IPS-11a (cell line): ENCODE measurements around the gene SIRT6.
"Not testable (repeated sequence)": the region's sequence is repeated elsewhere in the genome, so short reads cannot be mapped to it uniquely, and the experiment has no call there.

Source experiments
- H3K4me3 ChIP-seq: one replicate; pipeline ENCODE4 v1.5.1; 2013; ENCODE audit warnings: low read depth, low read length, control low read depth

SIRT6 gene

DNA sequence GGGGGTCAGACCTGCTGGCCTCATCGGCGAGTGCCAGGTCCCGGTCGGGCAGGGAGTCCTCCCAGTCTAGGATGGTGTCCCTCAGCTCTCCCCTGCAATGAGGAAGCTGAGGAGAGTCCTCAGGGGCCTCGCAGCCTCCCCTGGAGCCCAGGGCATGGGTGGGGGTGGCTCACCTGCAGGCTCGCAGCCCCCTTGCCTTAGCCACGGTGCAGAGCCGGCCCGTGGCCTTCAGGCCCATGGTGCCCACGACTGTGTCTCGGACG, 6.8 kb downstream of the SIRT6 start:
- H3K4me3 ChIP-seq: no peak overlapping the region

DNA sequence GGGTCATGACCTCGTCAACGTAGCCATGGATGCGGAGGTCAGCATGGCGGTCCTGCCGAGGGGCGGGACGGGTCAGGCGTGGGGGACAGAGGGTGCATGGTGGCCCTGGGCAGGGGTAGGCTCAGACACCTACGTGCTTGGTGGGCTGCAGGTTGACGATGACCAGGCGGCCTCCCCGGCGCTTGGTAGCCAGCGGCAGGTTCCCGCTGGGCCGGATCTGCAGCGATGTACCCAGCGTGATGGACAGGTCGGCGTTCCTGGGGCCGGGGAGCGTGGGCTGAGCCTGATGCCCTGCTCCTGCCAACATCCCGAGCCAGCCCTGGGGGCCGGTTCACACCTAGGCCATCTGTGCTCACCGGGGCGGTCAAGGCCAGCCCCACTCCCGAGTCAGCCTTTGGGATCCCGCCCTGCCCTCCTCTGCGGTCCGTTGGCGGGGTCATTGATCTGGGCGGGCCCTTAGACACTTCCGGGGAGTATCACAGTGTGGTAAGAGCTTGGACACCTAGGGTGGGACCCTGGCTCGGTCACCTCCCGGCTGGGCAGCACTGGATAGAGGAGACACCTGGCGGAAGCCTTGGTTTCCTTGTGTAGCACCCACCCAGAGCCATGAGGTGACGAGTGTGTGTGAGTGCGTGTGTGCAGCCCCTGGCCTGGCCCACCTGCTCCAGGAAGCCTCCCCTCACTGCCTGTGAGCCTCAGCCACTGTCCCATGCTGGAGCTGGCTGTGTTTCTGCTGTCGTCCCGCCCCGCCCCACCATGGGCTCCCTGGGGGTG, 7.3 kb downstream of the SIRT6 start:
- no peak overlapping the region for H3K4me3 ChIP-seq

DNA sequence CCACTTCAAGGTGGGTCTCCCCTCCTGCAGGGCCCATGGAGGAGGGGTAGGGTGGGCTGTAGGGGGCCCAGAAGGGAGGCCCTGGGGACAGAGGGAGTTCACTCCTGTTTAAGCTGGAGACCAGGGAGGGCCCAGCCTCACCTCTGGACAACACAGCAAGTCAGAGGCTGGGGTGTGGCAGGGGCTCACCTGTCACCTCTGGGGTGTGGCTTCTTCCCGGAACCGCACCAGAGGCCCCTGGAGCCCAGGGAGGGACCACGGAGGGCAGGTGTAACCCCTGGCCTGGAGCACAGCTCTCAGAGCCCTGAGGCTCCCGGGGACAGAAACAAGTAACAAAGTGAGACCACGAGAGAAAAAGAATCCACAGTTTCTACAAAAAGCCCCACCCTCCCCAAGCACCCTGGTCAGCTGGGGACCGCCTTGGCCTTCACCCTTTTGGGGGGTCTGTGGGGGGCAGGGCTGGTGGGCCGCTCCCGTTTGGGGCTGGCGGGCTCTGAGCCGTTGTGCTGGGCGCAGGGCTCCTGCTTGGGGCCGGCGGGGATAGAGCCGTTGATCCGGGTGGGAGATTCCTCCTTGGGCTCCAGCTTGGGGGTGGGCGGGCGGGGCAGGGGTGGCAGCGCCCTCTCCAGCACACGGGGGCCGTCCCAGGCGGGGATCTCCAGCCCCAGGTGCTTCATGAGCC, 8.0 kb downstream of the SIRT6 start:
- H3K4me3 ChIP-seq: no peak overlapping the region

DNA sequence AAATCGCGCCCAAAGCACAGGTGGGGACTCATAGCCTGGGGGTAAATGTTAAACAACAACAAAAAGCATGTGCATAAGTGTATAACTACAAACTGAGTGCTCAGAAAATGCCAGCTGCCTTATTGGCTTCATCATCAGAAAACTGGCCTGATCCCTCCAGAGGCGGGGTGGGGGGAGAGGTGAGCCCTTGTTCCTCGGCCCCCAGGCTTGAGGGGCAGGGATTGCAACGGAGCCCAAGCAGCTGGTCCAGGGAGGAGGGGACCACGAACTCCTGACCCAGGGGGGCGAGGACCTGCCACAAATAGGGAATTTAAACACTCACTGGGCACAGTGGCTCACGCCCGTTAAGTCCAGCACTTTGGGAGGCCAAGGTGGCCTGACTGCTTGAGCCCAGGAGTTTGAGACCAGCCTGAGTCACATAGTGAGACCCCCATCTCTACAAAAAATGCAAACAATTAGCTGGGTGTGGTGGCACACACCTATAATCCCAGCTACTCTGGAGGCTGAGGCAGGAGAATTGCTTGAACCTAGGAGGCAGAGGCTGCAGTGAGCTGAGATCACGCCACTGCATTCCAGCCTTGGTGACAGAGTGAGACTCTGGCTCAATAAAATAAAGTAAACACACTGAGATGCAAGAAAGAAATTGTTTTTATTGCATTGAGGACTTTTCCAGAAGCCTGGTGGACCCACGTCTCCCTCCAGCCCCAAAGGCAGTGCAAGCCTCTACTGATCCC, 8.7 kb downstream of the SIRT6 start:
- no peak overlapping the region for H3K4me3 ChIP-seq

DNA sequence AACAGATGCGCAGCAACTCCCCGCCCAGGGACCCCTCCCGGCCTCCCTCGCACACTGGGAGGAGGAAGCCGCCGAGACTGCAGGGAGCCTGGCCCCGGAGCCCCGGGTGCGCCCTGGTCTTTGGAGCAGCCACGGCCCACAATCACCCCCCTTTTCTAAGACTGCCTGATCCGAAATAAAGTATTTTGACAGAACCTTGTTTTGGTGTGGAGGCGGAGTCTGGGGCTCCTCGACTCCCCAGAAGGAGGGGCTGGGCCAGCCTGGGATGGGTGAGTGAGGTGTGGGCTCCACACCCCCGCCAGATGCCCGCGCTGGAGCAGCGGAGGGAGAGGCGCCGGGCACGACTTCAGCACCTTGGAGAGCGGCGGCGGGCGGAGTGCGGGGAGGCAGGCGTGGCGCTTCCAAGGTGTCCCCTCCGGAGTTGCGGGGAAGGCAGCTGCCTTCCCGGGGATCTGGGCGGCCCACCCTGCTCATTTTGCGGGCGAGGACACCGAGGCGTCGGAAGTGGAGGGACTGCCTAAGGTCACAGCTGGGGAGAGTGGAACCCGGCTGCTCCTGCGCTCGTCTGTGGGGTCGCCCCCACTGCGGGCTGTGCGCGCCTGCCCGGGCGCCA, 9.4 kb downstream of the SIRT6 start:
- H3K4me3 ChIP-seq: no peak overlapping the region

DNA sequence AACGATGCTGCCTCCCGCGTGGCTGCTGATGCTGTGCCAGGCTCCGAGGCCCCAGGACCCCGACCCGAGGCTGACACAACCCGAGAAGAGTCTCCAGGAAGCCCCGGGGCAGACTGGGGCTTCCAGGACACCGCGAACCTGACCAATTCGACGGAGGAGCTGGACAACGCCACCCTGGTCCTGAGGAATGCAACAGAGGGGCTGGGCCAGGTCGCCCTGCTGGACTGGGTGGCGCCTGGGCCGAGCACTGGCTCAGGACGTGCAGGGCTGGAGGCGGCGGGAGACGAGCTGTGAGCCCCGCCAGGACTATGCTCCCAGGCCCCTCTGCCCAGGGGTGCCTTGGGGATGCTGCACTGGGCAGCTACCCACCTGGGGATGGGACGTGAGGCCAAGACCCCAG, 10.7 kb downstream of the SIRT6 start:
- no peak overlapping the region for H3K4me3 ChIP-seq

DNA sequence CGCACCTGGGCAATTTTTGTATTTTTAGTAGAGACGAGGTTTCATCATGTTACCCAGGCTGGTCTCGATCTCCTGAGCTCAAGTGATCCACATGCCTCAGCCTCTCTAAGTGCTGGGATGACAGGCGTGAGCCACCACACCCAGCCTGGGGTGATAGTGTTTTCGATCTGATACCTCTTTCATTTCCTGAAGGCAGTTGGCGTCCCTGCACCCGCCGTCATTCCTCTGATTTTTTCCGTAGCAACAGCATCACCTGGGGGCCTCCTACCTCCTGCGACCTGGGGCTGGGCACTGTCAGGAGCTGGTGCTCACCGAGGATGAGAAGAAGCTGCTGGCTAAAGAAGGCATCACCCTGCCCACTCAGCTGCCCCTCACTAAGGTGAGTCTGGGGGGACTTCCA, 18.1 kb downstream of the SIRT6 start:
- H3K4me3 ChIP-seq: no peak overlapping the region

DNA sequence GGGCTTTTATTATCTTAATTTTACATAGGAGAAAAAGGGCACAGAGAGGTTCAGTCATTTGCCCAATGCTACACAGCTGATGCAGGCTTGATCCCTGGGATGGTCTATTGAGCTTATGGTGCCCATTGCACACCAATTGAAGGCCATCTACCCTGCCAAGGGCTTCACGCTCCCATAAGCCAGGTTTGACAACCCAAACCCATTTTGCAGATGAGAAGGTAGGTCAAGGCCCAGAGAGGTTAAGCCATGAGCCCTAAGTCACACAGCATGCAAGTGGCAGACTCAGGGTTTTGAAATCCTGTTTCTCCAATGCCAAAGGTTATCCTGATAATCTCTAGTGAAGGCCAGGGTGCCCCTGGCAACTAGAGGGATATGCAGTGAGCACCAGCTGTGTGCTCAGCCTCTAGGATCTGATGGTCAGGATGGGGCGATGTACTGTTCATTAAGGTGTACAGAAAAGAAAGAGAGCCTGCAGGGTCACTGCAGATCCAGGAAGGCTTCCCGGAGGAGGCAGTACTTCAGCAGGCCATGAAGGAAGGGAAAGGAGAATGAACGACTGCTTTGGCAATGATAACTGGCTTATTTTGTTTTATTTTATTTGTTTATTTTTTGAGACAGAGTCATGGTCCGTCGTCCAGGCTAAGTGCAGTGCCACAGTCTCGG, 20.8 kb downstream of the SIRT6 start:
- no peak overlapping the region for H3K4me3 ChIP-seq

DNA sequence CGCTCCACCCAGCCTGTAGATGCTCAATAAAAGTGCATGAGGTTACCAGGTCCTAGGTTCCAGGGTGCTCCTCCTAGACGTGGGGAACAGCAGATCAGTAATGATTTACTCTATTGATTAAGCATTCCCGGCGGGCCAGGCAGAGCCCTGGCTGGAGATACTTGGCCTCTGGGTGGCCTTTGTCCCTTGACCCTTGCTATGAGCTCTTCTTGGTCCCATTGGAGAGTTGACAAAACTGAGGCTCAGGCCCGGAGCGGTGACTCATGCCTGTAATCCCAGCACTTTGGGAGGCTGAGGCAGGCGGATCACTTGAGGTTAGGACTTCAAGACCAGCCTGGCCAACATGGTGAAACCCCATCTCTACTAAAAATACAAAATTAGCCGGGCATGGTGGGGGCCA, 24.4 kb downstream of the SIRT6 start:
- H3K4me3 ChIP-seq: not testable (repeated sequence)

DNA sequence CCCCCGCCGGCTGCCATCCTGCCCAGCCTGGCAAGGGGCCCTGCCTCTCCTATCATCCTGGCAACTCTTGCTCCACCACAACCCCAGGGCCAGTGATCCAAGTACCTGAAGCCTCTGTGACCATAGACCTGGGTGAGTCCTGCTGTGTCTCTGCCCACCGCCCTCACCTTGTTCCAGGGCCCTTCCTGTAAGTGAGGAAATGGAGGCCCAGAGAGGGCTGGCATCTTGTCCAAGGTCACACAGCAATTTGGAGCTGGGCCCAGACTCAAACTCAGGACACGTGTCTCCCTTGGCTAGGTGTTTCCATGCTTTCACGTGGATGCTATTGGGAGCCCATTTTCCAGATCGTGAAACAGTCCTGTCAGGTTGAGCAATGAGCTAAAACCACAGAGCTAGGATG, 25.2 kb downstream of the SIRT6 start:
- H3K4me3 ChIP-seq: no peak overlapping the region

DNA sequence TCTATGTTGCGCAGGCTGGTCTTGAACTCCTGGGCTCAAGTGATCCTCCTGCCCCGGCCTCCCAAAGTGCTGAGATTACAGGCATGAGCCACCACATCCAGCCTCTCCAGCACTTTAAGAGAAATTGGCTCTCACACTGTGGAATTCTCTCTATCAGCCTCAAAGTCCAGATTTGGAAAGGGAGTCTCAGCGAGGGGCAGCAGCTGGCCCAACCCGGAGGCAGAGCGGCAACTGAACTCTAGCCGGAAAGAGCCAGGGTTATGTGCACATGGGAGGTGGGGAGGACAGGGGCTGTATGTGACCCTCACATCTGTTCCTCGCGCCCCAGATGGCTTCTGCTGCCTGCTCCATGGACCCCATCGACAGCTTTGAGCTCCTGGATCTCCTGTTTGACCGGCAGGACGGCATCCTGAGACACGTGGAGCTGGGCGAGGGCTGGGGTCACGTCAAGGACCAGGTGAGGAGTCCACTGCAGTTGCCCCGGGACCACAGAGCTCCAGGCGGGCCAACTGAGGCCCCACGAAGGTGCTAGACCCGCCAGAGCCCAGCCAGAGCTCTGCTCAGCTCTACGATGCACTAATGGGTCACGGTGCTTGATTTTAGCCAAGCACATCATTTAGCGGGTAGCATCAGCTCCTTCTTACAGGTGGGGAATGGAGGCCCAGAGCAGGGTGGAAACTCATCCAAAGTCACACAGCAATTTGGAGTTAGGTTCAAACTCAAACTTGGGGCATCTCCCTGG, 27.6 kb downstream of the SIRT6 start:
- H3K4me3 ChIP-seq: no peak overlapping the region

DNA sequence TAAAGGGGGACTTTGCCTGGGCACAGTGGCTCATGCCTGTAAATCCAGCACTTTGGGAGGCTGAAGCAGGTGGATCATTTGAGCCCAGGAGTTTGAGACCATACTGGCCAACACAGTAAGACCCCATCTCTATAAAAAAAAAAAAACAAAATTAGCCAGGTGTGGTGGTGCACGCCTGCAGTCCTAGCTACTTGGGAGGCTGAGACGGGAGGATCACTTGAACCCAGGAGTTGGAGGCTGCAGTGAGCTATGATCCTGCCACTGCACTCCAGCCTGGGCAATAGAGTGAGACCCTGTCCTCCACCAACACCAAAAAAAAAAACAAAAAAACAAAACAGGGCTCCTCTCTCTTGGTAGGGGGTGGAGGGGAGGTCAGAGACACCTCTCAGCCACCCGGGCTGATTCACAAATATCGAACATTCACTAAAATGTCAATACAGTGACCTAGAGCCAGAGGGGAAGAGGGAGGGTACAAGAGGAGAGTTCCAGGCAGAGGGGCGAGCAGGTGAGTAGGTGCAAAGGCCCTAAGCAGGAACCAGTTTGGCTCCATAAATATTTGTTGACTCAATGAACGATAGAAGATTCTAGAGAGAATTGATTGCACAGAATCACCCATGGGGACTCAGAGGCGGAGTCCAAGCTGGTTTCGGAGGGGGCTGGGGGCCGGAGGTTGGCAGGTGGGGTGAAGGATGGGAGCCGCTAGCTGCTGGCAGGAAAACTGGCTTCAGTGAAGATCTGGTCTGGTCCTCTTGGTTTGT, 29.9 kb downstream of the SIRT6 start:
- no peak overlapping the region for H3K4me3 ChIP-seq

DNA sequence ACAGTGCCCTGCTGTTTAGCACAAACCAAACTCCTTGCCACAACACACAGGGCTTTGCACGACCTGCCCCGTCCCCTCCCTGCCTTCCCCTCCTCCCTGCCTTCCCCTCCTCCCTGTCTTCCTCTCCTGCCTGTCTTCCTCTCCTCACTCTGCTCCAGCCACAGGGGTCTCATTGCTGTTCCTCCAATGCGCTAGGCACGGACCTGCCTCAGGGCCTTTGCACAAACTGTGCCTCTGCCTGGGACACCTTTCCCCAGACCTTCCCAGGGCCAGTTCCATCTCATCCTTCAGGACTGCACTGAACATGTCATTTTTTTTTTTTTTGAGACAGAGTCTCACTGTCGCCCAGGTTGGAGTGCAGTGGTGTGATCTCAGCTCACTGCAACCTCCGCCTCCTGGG, 30.7 kb downstream of the SIRT6 start:
- no peak overlapping the region for H3K4me3 ChIP-seq

DNA sequence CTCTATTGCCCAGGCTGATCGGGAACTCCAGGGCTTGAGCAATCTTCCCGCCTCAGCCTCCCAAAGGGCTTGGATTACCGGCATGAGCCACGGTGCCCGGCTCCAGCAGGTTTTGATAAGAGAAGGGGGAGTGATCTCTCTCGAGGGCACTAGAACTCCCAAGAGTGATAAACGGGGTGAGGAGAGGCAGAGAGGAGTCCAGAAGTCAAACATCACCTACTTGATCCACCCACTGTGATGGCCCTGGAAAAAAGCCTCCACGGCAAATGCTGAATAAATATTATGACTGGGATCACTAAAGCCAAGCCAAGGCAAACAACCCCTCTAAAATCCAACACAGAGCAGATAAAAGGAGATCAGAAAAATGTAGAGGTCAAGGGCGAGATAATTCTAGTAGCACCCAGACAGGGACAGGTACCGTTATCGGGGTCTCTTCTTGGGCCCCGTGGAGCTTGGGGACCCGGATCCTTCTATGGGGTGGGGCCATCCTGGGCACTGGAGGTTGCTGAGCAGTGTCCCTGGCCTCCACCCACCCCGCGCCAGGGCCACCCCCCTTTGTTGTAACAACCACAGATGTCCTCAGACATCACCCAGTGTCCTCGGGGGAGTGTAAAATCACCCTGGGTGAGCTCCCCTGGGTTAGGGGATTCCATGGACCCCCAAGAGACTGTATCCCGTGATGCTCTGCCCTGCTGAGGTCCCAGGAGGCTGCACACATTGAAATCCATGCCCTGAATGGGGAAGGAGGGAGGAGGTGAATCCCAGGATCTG, 32.7 kb downstream of the SIRT6 start:
- no peak overlapping the region for H3K4me3 ChIP-seq

DNA sequence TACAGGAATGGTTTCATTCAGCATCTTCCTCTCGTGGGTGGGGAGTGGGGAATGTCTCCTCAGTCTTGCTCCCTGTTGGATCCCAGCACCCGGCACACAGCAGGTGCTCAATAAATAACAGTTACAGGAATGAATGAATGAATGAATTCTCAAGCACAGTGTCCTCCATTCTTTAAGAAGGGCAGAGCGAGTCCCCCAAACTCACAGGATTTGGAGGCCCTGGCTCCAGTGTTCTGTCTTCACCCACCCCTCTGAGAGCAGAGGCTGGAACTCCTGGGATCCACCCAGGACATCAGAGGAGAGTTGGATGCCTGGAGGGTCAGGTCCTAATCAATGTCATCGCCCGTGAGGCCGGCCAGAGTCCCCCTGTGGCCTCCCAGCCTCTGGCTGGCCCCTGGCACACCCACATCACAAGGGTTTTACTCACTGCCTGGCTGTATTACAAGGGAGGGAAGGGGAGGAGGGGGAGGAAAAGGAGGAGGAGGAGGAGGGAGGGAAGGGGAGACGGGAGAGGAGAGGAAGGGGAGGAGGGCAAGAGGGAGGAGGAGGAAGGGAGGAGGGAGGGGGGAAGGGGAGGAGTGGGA, 37.6 kb downstream of the SIRT6 start:
- H3K4me3 ChIP-seq: no peak overlapping the region

DNA sequence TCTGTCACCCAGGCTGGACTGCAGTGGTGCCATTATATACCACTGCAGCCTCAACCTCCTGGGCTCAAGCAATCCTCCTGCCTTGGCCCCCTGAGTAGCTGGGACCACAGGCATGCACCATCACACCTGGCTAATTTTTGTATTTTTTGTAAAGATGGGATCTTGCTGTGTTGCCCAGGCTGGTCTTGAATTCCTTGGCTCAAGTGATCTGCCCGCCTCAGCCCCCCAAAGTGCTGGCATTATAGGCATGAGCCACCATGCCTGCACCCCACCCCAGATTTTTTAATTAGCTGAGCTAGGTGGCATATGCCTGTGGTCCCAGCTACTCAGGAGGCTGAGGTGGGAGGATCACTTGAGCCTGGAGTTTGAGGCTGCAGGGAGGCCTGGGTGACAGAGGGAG, 39.4 kb downstream of the SIRT6 start:
- not testable (repeated sequence) for H3K4me3 ChIP-seq

DNA sequence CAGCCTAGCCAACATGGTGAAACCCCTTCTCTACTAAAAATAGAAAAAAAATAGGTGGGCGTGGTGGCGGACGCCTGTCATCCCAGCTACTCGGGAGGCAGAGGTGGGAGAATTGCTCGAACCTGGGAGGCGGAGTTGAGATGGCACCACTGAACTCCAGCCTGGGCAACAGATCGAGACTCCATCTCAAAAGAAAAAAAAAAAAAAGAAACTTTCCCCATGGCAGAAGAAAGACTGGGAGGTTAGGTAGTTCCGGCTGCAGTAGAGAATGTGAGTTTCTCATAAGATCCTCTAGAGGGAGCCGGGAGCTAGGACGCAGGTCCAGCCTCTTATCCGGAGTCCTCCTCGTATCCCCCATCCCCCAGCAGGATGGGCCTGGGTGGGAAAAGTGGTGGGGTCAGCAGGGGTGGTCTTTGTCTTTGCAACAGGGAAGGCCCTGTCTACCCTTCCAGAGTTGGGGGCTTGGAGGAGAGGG, 42.1 kb downstream of the SIRT6 start:
- H3K4me3 ChIP-seq: no peak overlapping the region

DNA sequence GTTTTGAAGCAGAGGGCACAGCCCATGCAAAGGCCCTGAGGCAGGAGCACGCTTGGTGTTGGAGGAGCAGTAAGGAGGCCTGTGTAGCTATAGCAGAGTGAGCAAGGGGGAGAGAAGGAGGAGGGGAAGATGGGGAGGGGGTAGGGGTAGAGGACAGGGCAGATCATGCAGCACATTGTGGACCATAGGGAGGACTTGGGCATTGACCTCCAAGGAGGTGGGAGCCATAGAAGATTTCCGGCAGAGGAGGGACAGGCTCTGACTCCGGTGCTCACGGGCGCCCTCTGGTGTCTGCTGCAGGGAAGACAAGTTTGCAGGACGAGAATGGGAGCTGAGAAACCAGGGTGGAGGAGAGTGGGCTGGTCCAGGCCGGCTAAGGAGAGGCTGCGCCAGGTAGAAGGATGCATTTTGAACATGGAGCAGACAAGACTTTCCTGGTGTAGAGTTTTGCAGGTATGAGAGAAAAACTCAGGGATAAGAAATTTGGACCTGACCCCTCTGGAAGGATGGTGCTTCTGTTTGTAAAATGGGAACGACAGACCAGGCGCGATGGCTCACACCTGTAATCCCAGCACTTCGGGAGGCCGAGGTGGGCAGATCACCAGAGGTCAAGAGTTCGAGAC, 42.6 kb downstream of the SIRT6 start:
- no peak overlapping the region for H3K4me3 ChIP-seq
